ENCODE results near the gene AGPAT3.

AGPAT3 gene

GRCh38 chr21:43912500-43912899, 47.5 kb downstream of the AGPAT3 start:
- no CpG with 5 or more reads among the region's 9 CpGs for WGBS (ENCODE audit: extremely low coverage, insufficient coverage, low lambda C conversion rate)
- no peak for DNase-seq

GRCh38 chr21:43912910-43913309, 47.9 kb downstream of the AGPAT3 start:
- Histone ChIP-seq H3K36me3 (ENCODE audit: control insufficient read depth, insufficient read depth, low read length) (no peaks in the 10 kb centered on the region), H2AK5ac (ENCODE audit: low read length) (no peak overlapping the region), H3K9ac (ENCODE audit: low read length) (no peak overlapping the region), H3K4ac (ENCODE audit: low read depth, low read length) (no peak overlapping the region), H3K56ac (ENCODE audit: low read length) (no peak overlapping the region), H3K23ac (ENCODE audit: low read length) (no peak overlapping the region), H4K8ac (ENCODE audit: low read depth, low read length) (no peak overlapping the region), H3K4me2 (ENCODE audit: low read length) (no peak overlapping the region), H3K18ac (ENCODE audit: low read length) (no peak overlapping the region), H3K27ac (ENCODE audit: low read depth, low read length) (no peak overlapping the region), H3K27me3 (ENCODE audit: insufficient read depth, low read length, poor library complexity) (no peaks in the 10 kb centered on the region), H2BK15ac (replicated peaks; ENCODE audit: low read depth) (no peak overlapping the region), H3K79me2 (ENCODE audit: control insufficient read depth, insufficient read depth, low read length) (no peaks in the 10 kb centered on the region), H3K4me3 (ENCODE audit: low read length) (no peak overlapping the region), H3K79me1 (ENCODE audit: low read length) (no peaks in the 10 kb centered on the region), H2BK5ac (ENCODE audit: low read length) (no peak overlapping the region), H3K4me1 (ENCODE audit: control insufficient read depth, low read depth, low read length) (no peaks in the 10 kb centered on the region), H4K5ac (ENCODE audit: low read length) (no peak overlapping the region), H2BK120ac (ENCODE audit: low read depth, low read length) (no peak overlapping the region)
- DNase-seq = no peak
- no CpG with 5 or more reads among the region's 3 CpGs for WGBS (ENCODE audit: extremely low coverage, insufficient coverage, low lambda C conversion rate)

More at GRCh38 chr21:43912500-43912899, 47.5 kb downstream of the AGPAT3 start:
- H4K5ac ChIP-seq (ENCODE audit: low read length) = no peak overlapping the region
- no peak overlapping the region for H3K4me3 ChIP-seq (ENCODE audit: low read length)
- no peak overlapping the region for H3K23ac ChIP-seq (ENCODE audit: low read length)
- no peak overlapping the region for H2BK5ac ChIP-seq (ENCODE audit: low read length)
- H3K79me1 ChIP-seq (ENCODE audit: low read length) = no peaks in the 10 kb centered on the region
- no peaks in the 10 kb centered on the region for H3K36me3 ChIP-seq (ENCODE audit: control insufficient read depth, insufficient read depth, low read length)
- H3K79me2 ChIP-seq (ENCODE audit: control insufficient read depth, insufficient read depth, low read length) = no peaks in the 10 kb centered on the region
- H3K27me3 ChIP-seq (ENCODE audit: insufficient read depth, low read length, poor library complexity) = no peaks in the 10 kb centered on the region
- H3K18ac ChIP-seq (ENCODE audit: low read length) = no peak overlapping the region
- no peak overlapping the region for H3K9ac ChIP-seq (ENCODE audit: low read length)
- no peak overlapping the region for H3K56ac ChIP-seq (ENCODE audit: low read length)
- no peak overlapping the region for H3K4ac ChIP-seq (ENCODE audit: low read depth, low read length)
- H2AK5ac ChIP-seq (ENCODE audit: low read length) = no peak overlapping the region
- H3K4me1 ChIP-seq (ENCODE audit: control insufficient read depth, low read depth, low read length) = no peaks in the 10 kb centered on the region
- H2BK15ac ChIP-seq (replicated peaks; ENCODE audit: low read depth) = no peak overlapping the region
- H3K27ac ChIP-seq (ENCODE audit: low read depth, low read length) = no peak overlapping the region
- H3K4me2 ChIP-seq (ENCODE audit: low read length) = no peak overlapping the region
- H4K8ac ChIP-seq (ENCODE audit: low read depth, low read length) = no peak overlapping the region
- no peak overlapping the region for H2BK120ac ChIP-seq (ENCODE audit: low read depth, low read length)

DNA sequence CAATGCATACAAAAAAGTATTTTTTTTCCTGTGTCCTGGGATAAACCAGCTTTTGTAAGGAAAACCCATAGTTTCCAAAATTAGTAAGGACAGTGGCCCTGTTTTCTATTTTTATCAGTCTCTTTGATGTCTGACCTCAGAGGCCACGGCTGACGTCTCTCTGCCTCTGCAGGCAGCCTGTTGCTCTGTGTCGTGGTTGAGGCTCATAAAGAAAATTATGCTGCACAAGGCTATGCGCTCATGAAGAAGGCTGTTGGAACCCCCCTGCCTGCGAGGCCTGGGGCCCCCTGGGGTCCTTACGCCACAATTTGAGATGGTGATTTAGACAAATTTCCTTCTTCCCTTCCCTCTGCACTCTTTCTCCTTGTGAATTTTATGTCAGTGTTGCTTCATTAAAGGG, 48.9 kb downstream of the AGPAT3 start:
- Histone ChIP-seq H3K9ac (ENCODE audit: low read length) (no peak overlapping the region), H3K4me1 (ENCODE audit: control insufficient read depth, low read depth, low read length) (no peaks in the 10 kb centered on the region), H3K4me2 (ENCODE audit: low read length) (no peak overlapping the region), H3K27ac (ENCODE audit: low read depth, low read length) (no peak overlapping the region), H3K36me3 (ENCODE audit: control insufficient read depth, insufficient read depth, low read length) (no peaks in the 10 kb centered on the region), H4K8ac (ENCODE audit: low read depth, low read length) (no peak overlapping the region), H3K4me3 (ENCODE audit: low read length) (no peak overlapping the region), H2BK5ac (ENCODE audit: low read length) (no peak overlapping the region), H4K5ac (ENCODE audit: low read length) (no peak overlapping the region), H2BK120ac (ENCODE audit: low read depth, low read length) (no peak overlapping the region), H2BK15ac (replicated peaks; ENCODE audit: low read depth) (no peak overlapping the region), H3K23ac (ENCODE audit: low read length) (no peak overlapping the region), H3K56ac (ENCODE audit: low read length) (peak overlapping the region; percentile 25), H3K4ac (ENCODE audit: low read depth, low read length) (no peak overlapping the region), H2AK5ac (ENCODE audit: low read length) (no peak overlapping the region), H3K79me1 (ENCODE audit: low read length) (no peaks in the 10 kb centered on the region), H3K18ac (ENCODE audit: low read length) (no peak overlapping the region), H3K27me3 (ENCODE audit: insufficient read depth, low read length, poor library complexity) (no peaks in the 10 kb centered on the region), H3K79me2 (ENCODE audit: control insufficient read depth, insufficient read depth, low read length) (no peaks in the 10 kb centered on the region)
- WGBS (ENCODE audit: extremely low coverage, insufficient coverage, low lambda C conversion rate) = no CpG with 5 or more reads among the region's 6 CpGs
- DNase-seq = no peak

DNA sequence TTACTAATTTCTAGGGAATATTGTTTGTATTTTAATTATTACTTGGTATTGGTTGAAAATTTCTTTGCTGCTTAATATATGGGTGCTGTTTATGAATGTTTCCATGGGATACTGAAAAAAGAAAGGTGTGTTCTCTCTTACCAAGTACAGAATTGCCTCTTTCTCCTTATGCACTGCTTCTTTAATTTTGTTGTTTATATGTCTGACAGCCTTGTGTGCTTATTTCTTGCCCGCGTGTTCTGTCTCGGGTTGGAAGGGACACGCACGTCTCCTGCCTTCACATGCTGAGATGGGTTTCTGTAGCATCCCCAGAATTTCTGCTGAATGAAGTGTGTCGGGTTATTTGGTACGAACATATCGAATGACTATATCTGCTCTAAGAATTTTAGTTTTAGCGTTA, 51.1 kb downstream of the AGPAT3 start:
- Histone ChIP-seq H3K27me3 (ENCODE audit: insufficient read depth, low read length, poor library complexity) (no peaks in the 10 kb centered on the region), H3K4me1 (ENCODE audit: control insufficient read depth, low read depth, low read length) (peaks cover under 1% of the 10 kb centered on the region), H3K9ac (ENCODE audit: low read length) (no peak overlapping the region), H2BK5ac (ENCODE audit: low read length) (no peak overlapping the region), H2BK120ac (ENCODE audit: low read depth, low read length) (no peak overlapping the region), H4K8ac (ENCODE audit: low read depth, low read length) (no peak overlapping the region), H2BK15ac (replicated peaks; ENCODE audit: low read depth) (no peak overlapping the region), H3K79me2 (ENCODE audit: control insufficient read depth, insufficient read depth, low read length) (no peaks in the 10 kb centered on the region), H3K36me3 (ENCODE audit: control insufficient read depth, insufficient read depth, low read length) (no peaks in the 10 kb centered on the region), H3K27ac (ENCODE audit: low read depth, low read length) (no peak overlapping the region), H3K79me1 (ENCODE audit: low read length) (no peaks in the 10 kb centered on the region), H4K5ac (ENCODE audit: low read length) (no peak overlapping the region), H3K4ac (ENCODE audit: low read depth, low read length) (no peak overlapping the region), H2AK5ac (ENCODE audit: low read length) (no peak overlapping the region), H3K18ac (ENCODE audit: low read length) (no peak overlapping the region), H3K4me3 (ENCODE audit: low read length) (no peak overlapping the region), H3K56ac (ENCODE audit: low read length) (no peak overlapping the region), H3K4me2 (ENCODE audit: low read length) (no peak overlapping the region), H3K23ac (ENCODE audit: low read length) (no peak overlapping the region)
- DNase-seq = no peak
- WGBS (ENCODE audit: extremely low coverage, insufficient coverage, low lambda C conversion rate) = no CpG with 5 or more reads among the region's 9 CpGs

GRCh38 chr21:43916691-43917514, 51.9 kb downstream of the AGPAT3 start:
- H3K4me3 ChIP-seq (ENCODE audit: low read length) = no peak overlapping the region
- no peaks in the 10 kb centered on the region for H3K27me3 ChIP-seq (ENCODE audit: insufficient read depth, low read length, poor library complexity)
- H4K8ac ChIP-seq (ENCODE audit: low read depth, low read length) = no peak overlapping the region
- H3K18ac ChIP-seq (ENCODE audit: low read length) = no peak overlapping the region
- no peak overlapping the region for H3K27ac ChIP-seq (ENCODE audit: low read depth, low read length)
- H3K36me3 ChIP-seq (ENCODE audit: control insufficient read depth, insufficient read depth, low read length) = no peaks in the 10 kb centered on the region
- H2BK15ac ChIP-seq (replicated peaks; ENCODE audit: low read depth) = no peak overlapping the region
- no peak overlapping the region for H2BK5ac ChIP-seq (ENCODE audit: low read length)
- no peak overlapping the region for H4K5ac ChIP-seq (ENCODE audit: low read length)
- H3K4me2 ChIP-seq (ENCODE audit: low read length) = no peak overlapping the region
- no peak overlapping the region for H3K23ac ChIP-seq (ENCODE audit: low read length)
- no peak overlapping the region for H3K56ac ChIP-seq (ENCODE audit: low read length)
- H2AK5ac ChIP-seq (ENCODE audit: low read length) = no peak overlapping the region
- no peak for DNase-seq
- H3K79me1 ChIP-seq (ENCODE audit: low read length) = no peaks in the 10 kb centered on the region
- peaks cover 4% of the 10 kb centered on the region for H3K4me1 ChIP-seq (ENCODE audit: control insufficient read depth, low read depth, low read length)
- no peak overlapping the region for H3K4ac ChIP-seq (ENCODE audit: low read depth, low read length)
- H3K9ac ChIP-seq (ENCODE audit: low read length) = no peak overlapping the region
- WGBS (ENCODE audit: extremely low coverage, insufficient coverage, low lambda C conversion rate) = no CpG with 5 or more reads among the region's 35 CpGs
- no peaks in the 10 kb centered on the region for H3K79me2 ChIP-seq (ENCODE audit: control insufficient read depth, insufficient read depth, low read length)
- H2BK120ac ChIP-seq (ENCODE audit: low read depth, low read length) = no peak overlapping the region

All from mesendoderm (in vitro differentiated cells).